GM20000 (cell line): ENCODE data around the gene MUC5B.

Experiments
- DNase-seq: peaks from one replicate; pipeline ENCODE4 v3.0.0; 2012; ENCODE audit warnings: low spot score
- TF ChIP-seq, protein P1 (sequence below): IDR thresholded peaks from 2 replicates; pipeline ENCODE4 v1.5.1; 2012; ENCODE audit warnings: mild to moderate bottlenecking, control low read depth; ENCODE audit errors: extremely low read depth, missing control alignments

MUC5B gene

DNA sequence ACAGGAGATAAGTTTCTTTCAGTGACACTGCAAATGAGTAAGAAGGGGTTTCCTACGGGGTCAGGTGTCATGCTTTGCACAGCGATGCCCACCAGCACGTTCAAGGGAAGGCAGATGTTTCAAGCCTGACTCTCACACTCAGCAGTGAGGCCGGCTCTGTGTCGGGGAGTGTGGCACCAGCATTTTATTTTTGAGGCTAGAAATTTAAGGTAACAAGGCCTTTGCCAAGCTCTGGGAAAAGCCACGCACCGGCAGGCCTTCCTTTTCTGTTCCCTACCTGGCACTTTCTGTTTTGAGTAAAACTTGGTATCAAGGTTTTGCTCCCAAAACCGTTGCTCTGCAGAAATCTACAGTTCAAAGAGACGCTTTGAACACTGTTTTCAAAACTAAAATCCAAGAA, 48.5 kb downstream of the MUC5B start:
- TF ChIP-seq, protein P1, sequence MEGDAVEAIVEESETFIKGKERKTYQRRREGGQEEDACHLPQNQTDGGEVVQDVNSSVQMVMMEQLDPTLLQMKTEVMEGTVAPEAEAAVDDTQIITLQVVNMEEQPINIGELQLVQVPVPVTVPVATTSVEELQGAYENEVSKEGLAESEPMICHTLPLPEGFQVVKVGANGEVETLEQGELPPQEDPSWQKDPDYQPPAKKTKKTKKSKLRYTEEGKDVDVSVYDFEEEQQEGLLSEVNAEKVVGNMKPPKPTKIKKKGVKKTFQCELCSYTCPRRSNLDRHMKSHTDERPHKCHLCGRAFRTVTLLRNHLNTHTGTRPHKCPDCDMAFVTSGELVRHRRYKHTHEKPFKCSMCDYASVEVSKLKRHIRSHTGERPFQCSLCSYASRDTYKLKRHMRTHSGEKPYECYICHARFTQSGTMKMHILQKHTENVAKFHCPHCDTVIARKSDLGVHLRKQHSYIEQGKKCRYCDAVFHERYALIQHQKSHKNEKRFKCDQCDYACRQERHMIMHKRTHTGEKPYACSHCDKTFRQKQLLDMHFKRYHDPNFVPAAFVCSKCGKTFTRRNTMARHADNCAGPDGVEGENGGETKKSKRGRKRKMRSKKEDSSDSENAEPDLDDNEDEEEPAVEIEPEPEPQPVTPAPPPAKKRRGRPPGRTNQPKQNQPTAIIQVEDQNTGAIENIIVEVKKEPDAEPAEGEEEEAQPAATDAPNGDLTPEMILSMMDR, result no peak
- DNase-seq, result no peak

- TF ChIP-seq, protein P1, result no peak
- no peak for DNase-seq
Observed at GRCh38 chr11:1271927-1272326, 49.1 kb downstream of the MUC5B start.

DNA sequence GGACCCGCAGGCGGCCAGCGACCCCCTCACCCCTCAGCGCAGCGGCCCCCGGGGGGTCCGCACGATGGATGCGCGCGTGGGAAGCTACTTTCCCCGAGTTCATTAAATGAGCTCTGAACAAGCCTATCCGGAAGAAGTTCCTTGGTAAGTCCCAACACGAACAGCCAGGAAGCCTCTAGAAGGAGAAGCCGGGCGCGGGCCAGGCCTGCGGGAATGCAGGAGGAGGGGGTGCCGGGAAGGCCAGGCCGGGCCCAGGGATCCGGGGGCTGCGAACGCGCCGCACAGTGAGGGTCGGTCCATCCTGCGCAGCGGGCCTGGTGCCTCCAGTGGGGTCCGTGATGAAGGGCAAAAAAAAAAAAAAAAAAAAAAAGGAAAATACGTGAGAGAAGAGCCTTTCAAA, 49.7 kb downstream of the MUC5B start:
- DNase-seq, result no peak
- TF ChIP-seq, protein P1, result no peak

- no peak for DNase-seq
- TF ChIP-seq, protein P1, result no peak
Observed at GRCh38 chr11:1274501-1274900, 51.6 kb downstream of the MUC5B start.

GRCh38 chr11:1275021-1275420, 52.2 kb downstream of the MUC5B start:
- DNase-seq, result no peak
- TF ChIP-seq, protein P1, result no peak

DNA sequence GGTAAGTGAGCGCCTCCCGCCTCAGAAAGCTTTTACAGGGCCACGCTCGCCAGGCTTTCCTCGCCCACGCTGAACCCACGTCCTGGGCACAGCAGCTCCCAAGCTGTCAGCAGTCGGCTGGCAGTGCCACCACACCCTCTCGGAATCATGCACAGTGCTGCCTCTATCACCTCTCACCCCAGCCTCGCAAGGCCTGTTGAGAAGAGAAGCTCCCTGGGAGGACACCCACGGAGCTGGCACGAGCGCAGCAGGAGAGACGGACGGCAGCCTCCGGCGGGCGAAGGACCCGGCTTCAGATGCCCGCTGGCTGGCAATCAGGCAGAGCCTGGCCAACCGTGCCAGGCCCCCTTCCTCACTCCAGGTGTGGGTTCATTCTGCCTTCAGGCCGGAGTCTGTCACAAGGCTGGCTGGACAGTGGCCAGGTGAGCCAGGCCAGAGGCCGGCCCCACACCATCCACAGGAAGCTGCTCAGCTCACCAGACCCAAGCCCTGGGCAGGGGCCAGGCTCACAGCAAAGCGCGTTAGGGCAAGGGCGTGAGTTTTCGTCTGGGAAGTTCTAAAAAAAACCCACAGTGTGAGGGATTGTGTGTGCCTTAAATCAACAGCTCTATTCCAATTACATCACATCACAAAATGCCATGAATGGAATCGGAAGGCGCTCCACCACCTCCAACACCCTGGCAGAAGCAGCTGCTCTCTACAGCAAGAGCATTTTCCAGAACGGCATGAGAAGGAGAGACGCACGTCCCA, 53.4 kb downstream of the MUC5B start:
- no peak for DNase-seq
- TF ChIP-seq, protein P1, result no peak

DNA sequence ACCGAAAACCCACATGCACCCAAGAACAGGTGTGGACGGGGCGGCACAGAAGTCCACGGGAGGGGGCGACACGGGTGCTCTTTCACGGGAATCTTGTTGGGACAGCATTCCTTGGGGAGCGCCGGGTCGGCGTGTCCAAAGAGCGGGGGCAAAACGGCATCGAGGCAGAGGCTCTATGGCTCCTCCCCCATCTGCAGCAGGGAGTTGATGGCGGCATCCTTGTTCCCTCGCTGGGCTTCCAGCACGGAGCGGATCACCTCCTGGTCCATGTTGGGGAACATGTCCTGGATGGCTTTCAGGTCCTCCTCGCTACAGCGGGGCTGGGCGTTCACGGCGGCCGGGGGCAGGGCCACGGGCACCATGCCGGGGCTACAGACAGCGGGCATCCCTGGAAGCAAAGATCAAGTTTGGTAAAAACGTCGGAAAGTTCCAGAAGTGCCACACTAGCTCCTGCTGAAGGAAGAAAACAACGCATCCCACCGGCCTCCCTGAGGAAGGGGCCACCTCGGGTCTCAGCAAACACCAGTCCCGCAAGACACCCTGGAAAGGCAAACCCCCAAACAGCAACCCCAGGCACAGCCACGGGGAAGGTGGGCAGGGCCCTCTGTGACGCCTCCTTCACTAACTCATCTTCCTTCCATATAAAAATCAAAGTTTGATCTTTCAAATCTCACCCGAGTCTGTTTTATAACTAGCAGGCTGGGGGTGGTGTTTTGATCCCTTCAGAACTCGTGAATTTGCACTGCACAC, 54.2 kb downstream of the MUC5B start:
- TF ChIP-seq, protein P1, result no peak
- DNase-seq, result no peak
